Upper lobe of left lung (tissue), 4 donors: ENCODE data around the gene IPO11.

Source experiments
- CTCF ChIP-seq, 6 experiments: fragments of 450-650 bp in 4 of 6; fragments of 200-600 bp in 2 of 6; sonication (generic) in 2 of 6; IDR thresholded peaks; one replicate each; pipeline ENCODE4 v1.5.1; 2016 to 2019; ENCODE audit warnings: antibody characterized with exemption in 6 of 6
- EP300 ChIP-seq, 4 donors: sonication (generic); formaldehyde crosslinking; IDR thresholded peaks; one replicate each; pipeline ENCODE4 v1.5.1; 2017; ENCODE audit warnings: antibody characterized with exemption in 4 of 4, control low read depth in 2 of 4
- POLR2A ChIP-seq, 4 donors: fragments of 450-650 bp; IDR thresholded peaks; one replicate each; pipeline ENCODE4 v1.5.1; 2016 to 2017; ENCODE audit warnings: antibody characterized with exemption in 4 of 4, mild to moderate bottlenecking in 2 of 4
- POLR2AphosphoS5 ChIP-seq, 2 donors: sonication (generic); formaldehyde crosslinking; IDR thresholded peaks; one replicate each; pipeline ENCODE4 v1.5.1; 2017; ENCODE audit warnings: antibody characterized with exemption in 2 of 2

- TF ChIP-seq CTCF (IDR thresholded peaks at IDR 0.05) (no peak), POLR2AphosphoS5 (IDR thresholded peaks at IDR 0.05) (no peak), EP300 (IDR thresholded peaks at IDR 0.05) (no peak), POLR2A (IDR thresholded peaks at IDR 0.05) (no peak)
Measured at GRCh38 chr5:62372600-62372999, 40.0 kb upstream of the IPO11 start.
